ENCODE measurements around the gene MAGEA8.
"Not testable (repeated sequence)": the region's sequence is repeated elsewhere in the genome, so short reads cannot be mapped to it uniquely, and the experiment has no call there.

MAGEA8 gene, protein sequence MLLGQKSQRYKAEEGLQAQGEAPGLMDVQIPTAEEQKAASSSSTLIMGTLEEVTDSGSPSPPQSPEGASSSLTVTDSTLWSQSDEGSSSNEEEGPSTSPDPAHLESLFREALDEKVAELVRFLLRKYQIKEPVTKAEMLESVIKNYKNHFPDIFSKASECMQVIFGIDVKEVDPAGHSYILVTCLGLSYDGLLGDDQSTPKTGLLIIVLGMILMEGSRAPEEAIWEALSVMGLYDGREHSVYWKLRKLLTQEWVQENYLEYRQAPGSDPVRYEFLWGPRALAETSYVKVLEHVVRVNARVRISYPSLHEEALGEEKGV

DNA sequence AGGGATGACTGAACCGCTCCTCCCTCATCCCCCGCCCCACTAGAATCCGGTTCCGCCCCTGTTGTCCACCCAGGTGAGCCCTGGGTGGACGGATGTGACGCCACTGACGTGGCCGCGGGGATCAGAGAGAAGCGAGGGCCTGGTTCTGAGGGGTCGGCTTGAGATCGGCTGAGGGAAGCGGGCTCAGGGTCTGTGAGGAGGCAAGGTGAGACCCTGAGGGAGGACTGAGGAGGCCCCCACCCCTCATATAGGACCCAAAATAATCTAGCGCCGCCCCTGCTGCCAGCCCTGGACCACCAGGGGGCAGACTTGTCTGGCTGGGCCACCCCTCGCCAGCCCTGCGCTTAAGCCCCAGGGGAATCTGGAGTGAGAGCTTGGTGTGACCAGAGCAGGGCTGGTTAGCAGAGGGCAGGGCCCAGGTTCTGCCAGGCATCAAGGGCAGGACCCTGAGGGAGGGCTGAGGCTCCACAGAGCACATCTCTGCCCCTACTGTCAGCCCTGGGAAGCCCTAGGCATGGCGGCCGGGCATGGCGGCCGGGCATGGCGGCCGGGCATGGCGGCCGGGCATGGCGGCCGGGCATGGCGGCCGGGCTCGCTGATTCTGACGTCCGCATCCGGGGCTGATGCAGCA lies at the start of gene MAGEA8:
Gene MAGEA8, plus strand, starts transcription at position 103 of the 631 bp plus-strand sequence. CDS start 3,090 bp downstream, outside the sequence.
- Mint-ChIP-seq H3K4me1 (ENCODE audit: low read depth) (peaks cover 8% of the 10 kb centered on the region), H3K4me3 (no peak within 1 kb of the TSS)

DNA sequence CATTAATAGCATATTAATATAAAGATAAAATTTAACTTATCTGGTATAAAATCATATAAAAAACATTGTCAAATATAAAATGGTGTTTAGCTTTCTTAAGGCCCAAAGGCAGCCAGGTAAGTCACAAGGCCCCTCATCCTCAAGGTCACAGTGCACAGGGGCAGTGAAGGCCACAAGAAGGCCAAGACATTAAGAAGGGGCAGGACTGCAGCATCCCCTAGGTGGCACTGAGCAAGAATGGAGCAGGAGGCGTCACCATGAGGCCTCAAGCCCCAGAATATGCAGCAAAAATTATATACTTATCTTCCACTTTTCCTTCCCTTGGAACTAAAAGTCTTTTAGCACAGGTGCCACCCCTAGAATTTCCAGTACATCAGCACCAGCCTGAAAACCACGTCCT lies 49.5 kb upstream of the MAGEA8 start:
- no peak overlapping the region for H3K4me3 Mint-ChIP-seq
- peaks cover 38% of the 10 kb centered on the region for H3K4me1 Mint-ChIP-seq (ENCODE audit: low read depth)
- peaks cover 3% of the 10 kb centered on the region for H3K36me3 Mint-ChIP-seq (ENCODE audit: low read depth)
- H3K27me3 Mint-ChIP-seq (ENCODE audit: low read depth) = peaks cover 2% of the 10 kb centered on the region
- no peak overlapping the region for H3K27ac Mint-ChIP-seq
- no peaks in the 10 kb centered on the region for H3K9me3 Mint-ChIP-seq

More for the DNA sequence above, at the start of gene MAGEA8:
- Mint-ChIP-seq H3K36me3 (ENCODE audit: low read depth) (no peaks in the 10 kb centered on the region), H3K27ac (no peak within 1 kb of the TSS), H3K27me3 (ENCODE audit: low read depth) (peaks cover 17% of the 10 kb centered on the region), H3K9me3 (no peaks in the 10 kb centered on the region)

DNA sequence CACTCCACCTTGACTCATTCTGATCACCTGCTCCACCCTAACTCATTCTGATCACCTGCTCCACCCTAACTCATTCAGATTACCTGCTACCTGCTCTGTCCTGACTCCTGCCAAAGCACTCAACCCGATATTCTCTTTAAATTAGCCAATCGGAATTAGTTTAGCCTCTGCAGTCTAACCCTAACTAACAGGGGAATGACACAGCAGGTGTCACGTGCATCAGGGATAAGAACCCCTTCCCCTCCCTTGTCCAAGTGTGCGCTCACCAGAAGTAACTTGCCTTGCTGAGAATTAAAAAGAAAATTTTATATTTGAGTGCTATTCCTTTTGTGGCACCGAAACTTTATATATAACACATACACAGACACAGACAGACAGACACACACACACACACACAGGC lies 44.3 kb upstream of the MAGEA8 start:
- not testable (repeated sequence) for H3K36me3 Mint-ChIP-seq (ENCODE audit: low read depth); H3K27ac Mint-ChIP-seq; H3K9me3 Mint-ChIP-seq; H3K4me3 Mint-ChIP-seq; H3K27me3 Mint-ChIP-seq (ENCODE audit: low read depth)
- H3K4me1 Mint-ChIP-seq (ENCODE audit: low read depth) = peaks cover 11% of the 10 kb centered on the region

DNA sequence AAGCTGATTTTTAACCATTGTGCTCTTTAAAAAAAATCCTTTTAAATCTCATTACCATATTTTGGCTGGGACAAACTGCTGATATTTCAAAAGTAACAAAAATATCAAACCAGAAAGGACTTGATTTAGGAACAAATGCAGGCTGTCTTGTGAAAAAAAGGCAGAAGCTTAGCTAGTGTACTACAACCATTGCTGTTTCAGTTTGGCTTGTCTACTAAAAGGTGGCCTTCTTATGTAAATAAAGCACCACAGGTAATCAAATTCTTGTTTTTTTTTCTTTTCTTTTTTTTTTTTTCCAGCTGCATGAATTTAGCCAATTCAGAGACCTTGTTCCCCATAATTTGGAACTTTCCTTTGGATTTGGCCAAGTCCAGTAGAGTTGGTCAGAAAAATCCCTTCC lies 43.8 kb upstream of the MAGEA8 start:
- H3K4me3 Mint-ChIP-seq = no peak overlapping the region
- no peaks in the 10 kb centered on the region for H3K9me3 Mint-ChIP-seq
- H3K36me3 Mint-ChIP-seq (ENCODE audit: low read depth) = no peaks in the 10 kb centered on the region
- H3K27me3 Mint-ChIP-seq (ENCODE audit: low read depth) = no peaks in the 10 kb centered on the region
- peaks cover 11% of the 10 kb centered on the region for H3K4me1 Mint-ChIP-seq (ENCODE audit: low read depth)
- H3K27ac Mint-ChIP-seq = no peak overlapping the region

DNA sequence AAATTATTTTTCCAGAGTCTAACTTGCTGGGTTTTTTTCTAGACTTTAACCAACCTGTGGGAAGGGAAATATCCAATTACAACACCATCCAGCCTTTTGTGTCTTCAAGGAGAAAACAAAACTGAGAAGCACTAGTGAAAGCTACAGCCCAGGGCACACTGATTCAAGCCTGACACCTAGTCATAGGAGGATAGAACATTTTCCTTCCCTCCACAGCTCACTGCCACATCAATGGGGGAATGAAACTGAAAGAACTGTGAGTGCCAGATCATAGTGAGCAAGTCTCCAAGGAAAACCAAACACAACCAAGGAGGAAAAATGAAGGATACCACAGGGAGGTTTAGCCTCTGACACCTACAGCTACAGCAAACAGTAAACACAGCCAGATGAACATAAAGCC lies 43.3 kb upstream of the MAGEA8 start:
- Mint-ChIP-seq H3K36me3 (ENCODE audit: low read depth) (no peaks in the 10 kb centered on the region), H3K27me3 (ENCODE audit: low read depth) (no peaks in the 10 kb centered on the region), H3K4me1 (ENCODE audit: low read depth) (peaks cover 11% of the 10 kb centered on the region), H3K4me3 (no peak overlapping the region), H3K9me3 (no peaks in the 10 kb centered on the region), H3K27ac (no peak overlapping the region)

DNA sequence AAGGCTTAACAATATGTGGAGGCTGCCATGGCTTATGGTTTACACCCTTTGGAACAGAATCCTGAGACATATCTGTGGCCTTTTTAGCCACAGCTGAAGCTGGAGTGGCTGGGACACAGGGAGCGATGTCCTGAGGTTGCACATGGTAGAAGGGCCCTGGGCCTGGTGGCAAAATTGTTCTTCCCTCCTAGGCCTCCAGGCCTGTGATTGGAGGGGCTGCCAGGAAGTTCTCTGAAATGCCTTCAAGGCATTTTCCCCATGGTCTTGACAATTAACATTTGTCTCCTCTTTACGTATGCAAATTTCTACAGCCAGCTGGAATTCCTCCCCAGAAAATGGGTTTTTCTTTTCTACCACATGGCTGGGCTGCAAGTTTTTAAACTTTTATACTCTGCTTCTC lies 39.1 kb upstream of the MAGEA8 start:
- Mint-ChIP-seq H3K36me3 (ENCODE audit: low read depth) (no peaks in the 10 kb centered on the region), H3K4me1 (ENCODE audit: low read depth) (peaks cover 5% of the 10 kb centered on the region), H3K9me3 (no peaks in the 10 kb centered on the region), H3K27me3 (ENCODE audit: low read depth) (peaks cover 7% of the 10 kb centered on the region), H3K4me3 (no peak overlapping the region), H3K27ac (no peak overlapping the region)

DNA sequence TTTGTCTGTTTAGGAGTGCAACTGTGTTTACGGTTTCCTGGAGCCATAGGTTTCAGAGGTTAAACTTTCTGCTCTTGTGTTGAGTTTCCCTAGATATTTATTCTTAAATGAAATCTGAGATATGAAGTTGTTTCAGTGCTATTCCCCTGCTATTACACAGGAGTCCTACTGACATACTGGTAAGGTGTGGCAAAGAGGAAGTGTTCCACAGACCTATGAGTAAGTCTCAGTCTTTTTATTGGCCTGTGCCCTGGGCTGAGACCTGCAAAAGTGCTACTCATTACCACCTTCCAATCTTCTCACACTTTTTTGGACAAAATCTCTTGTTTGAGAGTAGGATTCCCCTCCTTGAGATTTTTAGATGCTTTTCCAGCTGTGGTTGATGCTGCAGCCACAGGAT lies 35.6 kb upstream of the MAGEA8 start:
- H3K36me3 Mint-ChIP-seq (ENCODE audit: low read depth) = no peaks in the 10 kb centered on the region
- peaks cover 7% of the 10 kb centered on the region for H3K27me3 Mint-ChIP-seq (ENCODE audit: low read depth)
- no peaks in the 10 kb centered on the region for H3K4me1 Mint-ChIP-seq (ENCODE audit: low read depth)
- no peaks in the 10 kb centered on the region for H3K9me3 Mint-ChIP-seq
- no peak overlapping the region for H3K4me3 Mint-ChIP-seq
- H3K27ac Mint-ChIP-seq = no peak overlapping the region

DNA sequence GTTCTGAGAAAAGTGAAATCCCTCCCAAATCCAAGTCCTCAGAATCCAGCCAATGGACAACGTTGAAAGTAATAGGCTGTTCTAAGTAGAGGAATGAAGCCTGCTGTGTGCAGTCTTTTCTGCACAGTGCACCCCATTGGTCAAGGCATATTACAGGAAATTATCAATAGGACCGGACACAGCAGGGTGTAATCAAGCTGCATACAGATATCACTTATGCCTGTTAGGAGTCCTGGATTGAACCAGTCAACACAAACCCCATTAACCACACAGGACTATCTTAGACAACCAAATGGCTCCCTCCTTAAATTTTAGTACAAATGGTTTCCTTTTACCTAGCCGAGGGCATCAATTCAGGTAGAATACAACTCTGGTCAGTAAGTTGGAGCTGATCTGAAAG lies 34.2 kb upstream of the MAGEA8 start:
- H3K36me3 Mint-ChIP-seq (ENCODE audit: low read depth) = no peaks in the 10 kb centered on the region

DNA sequence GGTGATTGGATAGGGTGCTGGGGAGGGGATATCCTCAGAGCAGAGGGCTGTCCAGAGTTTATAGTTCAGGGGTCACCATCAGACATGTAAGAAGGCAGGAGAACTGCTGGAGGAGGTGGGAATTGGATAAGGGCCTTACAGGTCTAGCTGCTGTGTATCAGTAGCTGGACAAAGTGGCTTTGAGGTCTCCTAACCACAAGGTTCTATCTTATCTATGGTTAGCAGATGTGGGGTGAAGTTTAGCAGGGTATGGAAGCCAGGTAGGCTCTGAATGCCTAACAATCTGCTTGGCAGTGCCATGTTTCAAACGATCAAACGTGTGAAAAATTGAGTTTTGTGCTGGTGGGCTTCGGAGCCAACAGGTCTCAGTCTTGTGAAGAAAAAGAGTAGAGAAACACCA lies 32.1 kb upstream of the MAGEA8 start:
- peaks cover 13% of the 10 kb centered on the region for H3K27me3 Mint-ChIP-seq (ENCODE audit: low read depth)
- no peak overlapping the region for H3K27ac Mint-ChIP-seq
- H3K4me3 Mint-ChIP-seq = no peak overlapping the region
- no peaks in the 10 kb centered on the region for H3K4me1 Mint-ChIP-seq (ENCODE audit: low read depth)
- H3K36me3 Mint-ChIP-seq (ENCODE audit: low read depth) = peaks cover 1% of the 10 kb centered on the region
- no peaks in the 10 kb centered on the region for H3K9me3 Mint-ChIP-seq

More for the DNA sequence above, 34.2 kb upstream of the MAGEA8 start:
- no peaks in the 10 kb centered on the region for H3K9me3 Mint-ChIP-seq
- H3K4me3 Mint-ChIP-seq = no peak overlapping the region
- no peak overlapping the region for H3K27ac Mint-ChIP-seq
- peaks cover 7% of the 10 kb centered on the region for H3K27me3 Mint-ChIP-seq (ENCODE audit: low read depth)
- no peaks in the 10 kb centered on the region for H3K4me1 Mint-ChIP-seq (ENCODE audit: low read depth)

DNA sequence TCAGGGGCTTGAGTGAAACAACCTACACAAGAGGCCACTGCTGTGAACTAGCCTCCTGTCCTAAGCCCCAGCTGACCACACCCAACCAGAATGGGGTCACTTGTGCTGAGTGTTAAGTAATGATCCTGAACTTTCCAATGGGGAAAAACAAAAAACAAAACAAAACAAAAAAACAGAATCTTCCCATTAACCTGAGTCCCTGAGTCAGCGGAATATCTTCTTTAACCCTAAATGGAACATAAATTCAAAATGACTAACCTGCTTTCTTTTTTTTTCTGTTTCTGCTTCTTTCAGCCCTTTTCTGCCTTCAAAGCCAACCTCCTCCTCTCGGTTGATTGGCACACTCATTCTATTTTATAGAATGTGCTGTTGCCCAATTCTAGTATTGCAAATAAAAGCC lies 31.2 kb upstream of the MAGEA8 start:
- H3K36me3 Mint-ChIP-seq (ENCODE audit: low read depth) = peaks cover 1% of the 10 kb centered on the region
- no peaks in the 10 kb centered on the region for H3K9me3 Mint-ChIP-seq
- peaks cover 14% of the 10 kb centered on the region for H3K27me3 Mint-ChIP-seq (ENCODE audit: low read depth)
- H3K27ac Mint-ChIP-seq = no peak overlapping the region
- no peaks in the 10 kb centered on the region for H3K4me1 Mint-ChIP-seq (ENCODE audit: low read depth)
- no peak overlapping the region for H3K4me3 Mint-ChIP-seq

DNA sequence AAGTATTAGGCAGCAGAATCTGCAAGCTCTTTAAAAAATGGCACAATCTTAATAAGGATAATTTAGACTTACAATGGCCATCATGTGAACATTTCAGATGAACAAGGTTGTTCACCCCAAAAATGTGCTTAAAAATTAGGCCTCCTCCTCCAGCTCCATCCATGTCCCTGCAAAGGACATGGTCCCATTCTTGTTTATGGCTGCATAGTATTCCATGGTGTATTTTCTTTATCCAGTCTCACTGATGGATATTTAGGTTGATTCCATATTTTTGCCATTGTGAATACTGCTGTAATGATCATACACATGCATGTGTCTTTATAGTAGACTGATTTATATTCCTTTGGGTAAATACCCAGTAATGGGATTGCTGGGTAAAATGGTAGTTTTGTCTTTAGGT lies 29.1 kb upstream of the MAGEA8 start:
- no peak overlapping the region for H3K27ac Mint-ChIP-seq
- no peaks in the 10 kb centered on the region for H3K9me3 Mint-ChIP-seq
- no peaks in the 10 kb centered on the region for H3K4me1 Mint-ChIP-seq (ENCODE audit: low read depth)
- peaks cover 1% of the 10 kb centered on the region for H3K36me3 Mint-ChIP-seq (ENCODE audit: low read depth)
- H3K27me3 Mint-ChIP-seq (ENCODE audit: low read depth) = peaks cover 15% of the 10 kb centered on the region
- no peak overlapping the region for H3K4me3 Mint-ChIP-seq

DNA sequence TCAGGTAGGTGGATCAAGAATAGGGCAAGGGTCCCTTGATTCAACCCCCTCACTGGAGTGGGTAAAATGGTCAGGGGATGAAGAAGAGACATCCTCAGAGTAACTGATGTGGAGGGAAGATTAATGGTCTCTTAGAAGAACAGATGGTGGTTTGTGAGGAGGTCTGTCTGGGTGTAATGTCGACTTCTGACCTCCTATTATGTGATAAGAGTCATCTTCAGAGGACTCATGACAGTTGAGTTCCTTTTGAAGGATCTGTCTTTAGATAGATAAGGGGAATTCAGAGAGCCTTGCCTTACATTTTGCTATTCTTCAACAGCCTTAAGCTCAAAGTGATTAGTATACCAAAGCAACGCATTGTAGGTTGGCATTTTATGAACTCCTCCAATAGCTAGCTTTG lies 27.1 kb upstream of the MAGEA8 start:
- H3K4me3 Mint-ChIP-seq = no peak overlapping the region
- peaks cover 1% of the 10 kb centered on the region for H3K36me3 Mint-ChIP-seq (ENCODE audit: low read depth)
- H3K9me3 Mint-ChIP-seq = no peaks in the 10 kb centered on the region
- H3K27me3 Mint-ChIP-seq (ENCODE audit: low read depth) = peaks cover 15% of the 10 kb centered on the region
- no peak overlapping the region for H3K27ac Mint-ChIP-seq
- H3K4me1 Mint-ChIP-seq (ENCODE audit: low read depth) = no peaks in the 10 kb centered on the region

DNA sequence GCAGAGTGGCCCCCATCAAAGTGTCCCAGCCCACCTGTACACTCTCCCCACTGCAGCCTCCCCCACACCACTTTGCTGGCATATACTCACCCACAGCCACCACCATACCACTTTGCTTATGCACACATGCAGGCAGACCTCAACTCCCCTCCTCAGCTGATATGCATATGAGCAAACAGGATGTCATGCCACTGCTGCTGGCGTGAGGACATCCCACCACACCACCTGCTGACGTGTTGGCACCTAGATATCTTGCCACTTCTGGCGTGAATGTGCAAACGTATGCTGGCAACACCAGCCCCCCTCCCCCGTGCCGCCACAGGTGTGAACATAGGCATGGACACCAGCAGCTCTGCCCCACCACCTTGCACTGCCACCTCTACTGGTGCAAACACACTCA lies 22.4 kb upstream of the MAGEA8 start:
- Mint-ChIP-seq H3K9me3 (peaks cover 19% of the 10 kb centered on the region), H3K27ac (no peak overlapping the region), H3K4me1 (ENCODE audit: low read depth) (no peaks in the 10 kb centered on the region), H3K36me3 (ENCODE audit: low read depth) (peaks cover 3% of the 10 kb centered on the region), H3K27me3 (ENCODE audit: low read depth) (peaks cover 35% of the 10 kb centered on the region), H3K4me3 (no peak overlapping the region)

DNA sequence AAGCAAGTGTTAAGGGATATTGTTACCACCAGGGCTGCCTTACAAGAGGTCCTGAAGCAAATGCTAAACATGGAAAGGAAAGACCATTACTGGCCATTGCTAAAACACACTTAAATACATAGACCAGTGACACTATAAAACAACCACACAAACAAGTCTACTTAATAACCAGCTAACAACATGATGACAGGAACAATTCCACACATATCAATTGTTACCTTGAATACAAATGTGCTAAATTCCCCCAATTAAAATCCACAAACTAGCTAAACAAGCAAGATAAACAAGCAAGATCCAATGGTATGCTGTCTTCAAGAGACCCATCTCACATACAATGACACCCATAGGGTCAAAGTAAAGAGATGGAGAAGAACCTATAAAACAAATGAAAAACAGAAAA lies 20.5 kb upstream of the MAGEA8 start:
- Mint-ChIP-seq H3K4me3 (no peak overlapping the region), H3K27me3 (ENCODE audit: low read depth) (peaks cover 27% of the 10 kb centered on the region), H3K36me3 (ENCODE audit: low read depth) (peaks cover 3% of the 10 kb centered on the region), H3K9me3 (peaks cover 19% of the 10 kb centered on the region), H3K27ac (no peak overlapping the region), H3K4me1 (ENCODE audit: low read depth) (no peaks in the 10 kb centered on the region)

DNA sequence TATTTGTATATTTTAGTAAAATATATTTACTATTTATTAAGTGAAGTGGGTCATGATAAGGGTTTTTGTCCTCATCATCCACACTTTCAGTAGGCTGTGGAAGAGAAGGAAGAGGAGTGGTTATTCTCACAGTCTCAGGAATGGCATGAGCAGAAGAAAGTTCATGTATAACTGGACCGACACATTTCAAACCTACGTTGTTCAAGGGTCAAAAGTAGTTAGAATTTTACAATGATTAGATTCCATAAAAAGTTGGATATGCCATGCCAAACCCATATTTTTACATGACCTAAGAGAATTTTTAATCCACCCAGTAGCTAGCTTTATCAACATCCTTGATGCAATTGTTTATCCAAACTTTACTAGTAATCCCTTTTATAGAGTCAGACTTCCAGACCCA lies 15.6 kb upstream of the MAGEA8 start:
- H3K4me3 Mint-ChIP-seq = no peak overlapping the region
- peaks cover 26% of the 10 kb centered on the region for H3K27me3 Mint-ChIP-seq (ENCODE audit: low read depth)
- H3K4me1 Mint-ChIP-seq (ENCODE audit: low read depth) = no peaks in the 10 kb centered on the region
- H3K27ac Mint-ChIP-seq = no peak overlapping the region
- no peaks in the 10 kb centered on the region for H3K36me3 Mint-ChIP-seq (ENCODE audit: low read depth)
- peaks cover 8% of the 10 kb centered on the region for H3K9me3 Mint-ChIP-seq

All from T-helper 1 cell treated with Interleukin-12 subunit alpha and Interleukin-12 subunit beta and Interleukin-4 antibody, amounts not matched to agents 30 μg/mL and 1 μg/mL, for 36 hours (primary cell).